ENCODE measurements around the gene FKBP1B.
"Not testable (repeated sequence)": the region's sequence is repeated elsewhere in the genome, so short reads cannot be mapped to it uniquely, and the experiment has no call there.

Gene FKBP1B

GRCh38 chr2:24072259-24072658 is 22.7 kb downstream of the FKBP1B start:
- DNase-seq: no peak

GRCh38 chr2:24073816-24074215 is 24.3 kb downstream of the FKBP1B start:
- DNase-seq: no peak

DNA sequence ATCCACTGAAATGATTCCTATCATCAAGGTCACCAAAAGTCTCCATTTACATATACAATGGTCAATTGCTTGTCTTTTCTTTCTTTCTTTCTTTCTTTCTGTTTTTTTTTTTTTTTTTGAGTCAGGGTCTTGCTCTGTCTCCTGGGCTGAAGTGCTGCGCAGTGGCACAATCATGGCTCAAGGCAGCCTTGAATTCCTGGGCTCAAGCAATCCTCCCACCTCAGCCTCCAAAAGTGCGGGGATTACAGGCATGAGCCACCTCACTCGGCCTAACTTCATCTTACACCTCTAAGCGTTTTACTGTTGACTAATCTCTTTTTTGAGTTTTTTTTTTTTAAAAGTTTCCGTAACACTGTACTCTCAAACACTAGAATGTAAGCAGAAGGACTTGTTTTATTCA is 25.7 kb downstream of the FKBP1B start:
- DNase-seq: no peak

GRCh38 chr2:24075915-24076848 is 26.6 kb downstream of the FKBP1B start, which contains the start of gene SF3B6:
TSS of gene SF3B6 (minus strand) at chr2:24076326. CDS start at chr2:24076229, 97 bp downstream.
- peak; percentile 98 for DNase-seq

DNA sequence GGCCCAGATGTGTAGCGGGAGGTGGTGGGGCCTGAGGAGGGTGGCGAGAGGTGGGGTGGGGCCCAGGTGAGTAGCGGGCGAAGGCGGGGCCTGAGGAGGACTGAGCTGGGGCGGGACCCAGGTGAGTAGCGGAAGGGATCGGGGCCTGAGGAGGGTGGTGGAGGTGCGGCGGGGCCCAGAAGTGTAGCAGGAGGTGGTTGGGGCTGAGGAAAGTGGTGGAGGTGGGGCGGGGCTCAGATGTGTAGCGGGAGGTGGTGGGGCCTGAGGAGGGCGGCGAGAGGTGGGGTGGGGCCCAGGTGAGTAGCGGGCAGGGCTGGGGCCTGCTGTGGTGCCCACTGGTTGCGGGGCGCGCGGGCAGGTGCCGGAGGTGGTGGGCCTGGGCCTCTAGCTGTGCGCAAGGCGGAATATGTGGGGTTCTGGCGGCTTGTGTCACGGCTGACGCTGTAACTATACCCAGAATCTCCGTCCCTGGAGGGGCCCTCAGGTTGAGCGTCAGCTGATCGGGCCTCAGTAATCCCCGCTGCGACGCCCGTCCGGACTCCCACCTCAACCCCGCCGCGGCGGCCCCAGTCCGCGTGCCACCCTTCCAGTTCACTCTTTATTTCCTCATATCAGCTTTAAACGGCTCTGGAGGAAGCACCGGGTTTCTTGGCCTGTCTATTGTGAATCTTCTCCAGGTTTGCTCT is 27.5 kb downstream of the FKBP1B start:
- DNase-seq: no peak

DNA sequence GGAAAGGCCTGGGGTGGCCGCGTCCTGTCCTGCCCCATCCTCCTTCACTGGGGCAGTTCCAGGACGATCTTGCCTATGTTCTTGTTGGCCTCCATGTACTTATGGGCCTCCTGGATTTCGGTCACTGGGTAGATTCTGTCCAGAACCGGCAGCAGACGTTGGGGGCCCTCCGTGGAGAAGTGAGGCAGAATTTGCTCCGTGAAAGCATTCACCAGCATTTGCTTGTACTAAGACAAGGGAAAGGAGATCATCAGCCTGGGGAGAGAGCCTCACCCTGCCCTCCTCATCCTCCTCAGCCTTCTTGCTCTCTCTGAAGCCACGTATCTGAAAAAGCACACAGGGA is 28.0 kb downstream of the FKBP1B start:
- DNase-seq: no peak

DNA sequence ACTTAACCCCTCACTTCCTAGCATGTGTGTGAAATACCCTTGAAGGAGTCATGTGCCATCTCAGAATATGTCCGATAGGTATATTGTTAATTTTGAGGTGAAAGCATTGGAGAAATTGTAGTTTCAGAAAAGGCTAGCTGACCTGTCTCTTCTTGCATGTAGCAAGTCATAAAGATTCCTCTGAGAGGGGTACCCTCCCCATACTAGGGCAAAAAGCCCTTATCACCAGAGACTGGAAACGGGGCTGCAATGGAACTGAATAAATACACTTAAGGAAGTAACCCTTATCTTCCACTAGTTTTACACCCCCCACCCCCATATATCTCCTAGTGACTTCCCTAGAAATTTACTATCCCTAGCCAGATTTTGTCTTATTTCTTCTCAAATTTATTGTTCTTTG is 28.3 kb downstream of the FKBP1B start:
- no peak for DNase-seq

DNA sequence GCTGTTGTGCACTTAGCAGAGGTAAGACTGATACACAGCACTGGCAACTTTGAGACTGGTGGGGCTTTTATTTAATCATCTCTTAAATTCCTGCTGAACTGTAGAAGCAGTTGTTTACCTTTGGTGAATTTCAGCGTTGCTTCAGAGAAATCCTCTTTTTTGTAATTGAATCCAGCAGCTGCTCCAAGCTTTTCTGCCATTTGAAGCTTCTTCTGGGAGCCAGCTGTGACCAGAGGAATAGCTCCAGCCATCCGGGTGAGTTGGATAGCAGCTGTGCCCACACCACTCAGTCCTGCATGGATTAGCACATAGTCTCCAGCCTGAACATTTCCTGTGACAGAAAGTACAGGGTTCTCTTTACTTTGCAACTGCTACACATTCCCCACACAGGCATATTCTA is 31.2 kb downstream of the FKBP1B start:
- no peak for DNase-seq

- DNase-seq: no peak
Observed at GRCh38 chr2:24082787-24083566, 33.4 kb downstream of the FKBP1B start.

DNA sequence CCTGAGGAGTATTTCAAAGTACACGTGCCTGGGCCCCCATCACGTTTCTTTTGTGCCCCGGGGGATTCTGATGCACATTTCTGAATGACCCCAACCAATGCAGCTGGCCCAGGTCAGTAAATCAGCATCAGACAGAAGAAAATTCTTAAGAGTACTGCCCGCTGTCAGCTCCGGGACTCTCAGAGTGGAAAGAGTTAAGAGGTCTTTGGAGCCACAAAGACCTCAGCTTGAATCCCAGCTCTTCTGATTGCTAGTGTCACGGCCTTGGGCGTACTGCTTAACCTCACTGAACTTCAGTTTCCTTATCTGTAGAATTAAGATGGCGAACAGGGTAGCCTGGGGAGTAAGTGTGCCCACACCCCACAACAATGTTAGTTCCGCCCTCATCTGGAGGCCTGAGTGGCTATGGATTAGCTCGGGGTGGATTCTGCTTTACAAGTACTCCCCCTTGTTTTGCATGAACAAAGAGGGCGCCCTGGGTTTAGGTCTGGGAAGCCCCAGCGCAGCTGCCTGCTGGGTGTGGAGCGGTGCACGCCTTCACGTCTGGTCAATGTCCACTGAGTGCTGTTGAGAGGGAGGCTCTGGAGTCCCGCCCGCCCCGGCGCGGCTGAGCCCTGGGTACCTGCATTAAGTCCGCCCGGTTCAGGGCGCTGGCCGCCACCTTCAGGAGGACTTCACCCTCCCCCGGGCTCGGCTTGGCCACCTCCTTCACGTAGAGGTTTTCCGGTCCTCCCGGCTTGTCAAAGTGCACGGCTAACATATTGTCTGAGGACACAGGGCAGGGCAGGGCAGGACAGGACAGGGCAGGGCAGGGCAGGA is 34.2 kb downstream of the FKBP1B start:
- peak in 1 of 2 donors; percentile 31 for DNase-seq

- DNase-seq: peak; percentile 87 to 88
Observed at GRCh38 chr2:24084386-24085199, 35.1 kb downstream of the FKBP1B start, which contains the start of gene TP53I3. TSS of gene TP53I3 (minus strand) at chr2:24084834. CDS start at chr2:24084326, 508 bp downstream.

GRCh38 chr2:24085200-24085489 is 35.6 kb downstream of the FKBP1B start:
- no peak for DNase-seq

DNA sequence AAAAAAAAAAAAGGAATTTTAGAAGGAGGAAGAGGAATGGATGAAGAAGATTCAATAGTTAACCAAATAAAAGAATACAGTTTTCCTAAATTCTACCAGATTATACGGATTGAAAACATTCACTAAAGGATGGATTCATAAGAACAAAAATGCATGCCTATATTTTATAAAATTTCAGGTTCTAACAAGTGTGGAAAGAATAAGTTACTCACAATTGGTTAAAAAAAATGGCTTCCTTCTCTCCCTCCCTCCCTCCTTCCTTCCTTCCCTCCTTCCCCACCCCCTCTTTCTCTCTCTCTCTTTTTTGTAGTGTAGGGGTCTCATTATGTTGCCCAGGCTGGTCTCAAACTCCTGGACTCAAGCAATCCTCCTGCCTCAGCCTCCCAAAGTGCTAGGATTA is 36.7 kb downstream of the FKBP1B start:
- no peak for DNase-seq

DNA sequence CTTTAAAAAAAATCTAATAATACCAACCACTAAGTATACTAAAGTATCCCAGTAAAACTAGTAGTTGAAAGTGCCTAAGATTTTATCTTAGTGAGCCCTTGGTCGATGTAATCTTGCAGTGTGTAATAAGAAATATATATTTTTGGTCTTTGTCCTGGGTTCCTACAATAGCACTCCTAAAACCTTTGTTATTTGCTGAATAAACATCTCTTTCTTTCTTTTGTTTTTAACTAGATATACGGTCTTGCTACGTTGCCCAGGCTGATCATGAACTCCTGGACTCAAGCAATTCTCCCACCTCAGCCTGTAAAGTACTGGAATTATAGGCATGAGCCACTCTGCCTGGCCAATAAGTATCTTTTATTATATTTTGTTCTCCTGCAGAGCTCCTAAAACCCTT is 37.5 kb downstream of the FKBP1B start:
- no peak for DNase-seq

DNA sequence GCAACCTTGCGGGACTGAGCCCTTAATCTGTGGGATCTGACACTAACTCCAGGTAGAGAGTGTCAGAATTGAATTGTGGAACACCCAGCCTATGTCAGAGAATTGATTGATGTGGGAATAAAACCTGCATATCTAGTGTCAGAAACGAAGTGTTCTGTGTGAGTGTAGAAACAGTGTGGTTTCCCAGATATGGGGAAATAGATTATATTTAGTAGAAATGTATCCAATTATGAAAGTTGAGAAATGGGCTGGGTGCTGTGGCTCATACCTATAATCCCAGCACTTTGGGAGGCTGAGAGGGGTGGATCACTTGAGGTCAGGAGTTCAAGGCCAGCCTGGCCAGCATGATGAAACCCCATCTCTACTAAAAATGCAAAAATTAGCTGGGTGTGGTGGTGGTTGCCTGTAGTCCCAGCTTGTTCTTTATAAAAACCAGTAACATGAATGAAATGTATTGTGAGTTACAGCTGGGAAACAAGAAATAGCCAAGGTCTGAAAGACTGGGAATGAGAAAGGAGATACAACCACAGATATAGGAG is 39.3 kb downstream of the FKBP1B start:
- DNase-seq: no peak

- not testable (repeated sequence) for DNase-seq
Observed at GRCh38 chr2:24093270-24093669, 43.7 kb downstream of the FKBP1B start.

DNA sequence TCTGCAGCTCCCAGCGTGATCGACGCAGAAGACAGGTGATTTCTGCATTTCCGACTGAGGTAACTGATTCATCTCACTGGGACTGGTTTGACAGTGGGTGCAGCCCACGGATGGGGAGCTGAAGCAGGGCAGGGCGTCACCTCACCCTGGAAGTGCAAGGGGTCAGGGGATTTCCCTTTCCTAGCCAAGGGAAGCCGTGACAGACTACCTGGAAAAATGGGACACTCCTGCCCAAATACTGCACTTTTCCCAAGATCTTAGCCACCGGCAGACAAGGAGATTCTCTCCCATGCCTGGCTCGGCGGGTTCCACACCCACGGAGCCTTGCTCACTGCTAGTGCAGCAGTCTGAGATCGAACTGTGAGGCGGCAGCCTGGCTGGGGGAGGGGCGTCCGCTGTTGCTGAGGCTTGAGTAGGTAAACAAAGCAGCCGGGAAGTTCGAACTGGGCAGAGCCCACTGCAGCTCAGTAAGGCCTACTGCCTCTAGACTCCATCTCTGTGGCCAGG is 45.7 kb downstream of the FKBP1B start:
- not testable (repeated sequence) for DNase-seq

GRCh38 chr2:24100732-24101131 is 51.2 kb downstream of the FKBP1B start:
- DNase-seq: not testable (repeated sequence)

GRCh38 chr2:24101992-24102391 is 52.5 kb downstream of the FKBP1B start:
- DNase-seq: no peak

GRCh38 chr2:24102677-24103076 is 53.1 kb downstream of the FKBP1B start:
- no peak for DNase-seq

DNA sequence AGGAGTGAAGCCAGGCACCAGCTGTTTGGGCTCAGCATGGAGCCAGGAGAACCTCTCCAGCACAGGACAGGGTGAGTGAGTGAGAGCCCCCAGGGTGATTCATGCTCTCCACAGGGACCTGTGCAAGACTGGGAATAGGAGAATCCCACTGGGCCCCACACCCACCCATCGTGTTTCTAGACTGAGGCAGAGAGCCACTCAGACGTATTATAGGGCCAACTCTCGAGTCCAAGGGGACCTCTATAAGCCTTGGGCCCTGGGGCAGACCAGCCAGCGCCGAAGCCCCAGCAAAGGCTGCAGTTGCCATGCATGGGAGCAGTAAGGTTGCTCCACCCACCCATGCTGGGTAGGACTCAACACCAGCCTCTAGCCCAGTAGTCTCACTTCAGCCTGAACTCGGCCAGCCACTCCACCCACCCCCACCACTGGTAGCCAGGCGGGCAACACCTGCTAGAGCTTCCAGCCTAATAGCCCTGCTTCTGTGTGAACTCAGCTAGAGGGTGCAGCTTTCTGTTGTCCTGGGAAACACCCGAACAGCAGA is 54.6 kb downstream of the FKBP1B start:
- no peak for DNase-seq

All from stimulated activated CD4-positive, alpha-beta T cell treated with anti-CD3 and anti-CD28 coated beads, Interleukin-2, amount 100 ng/mL, for 48 hours (primary cell).